Esophagus muscularis mucosa (tissue), 4 donors: ENCODE results near the gene HOPX.

ENCODE experiments used
- EP300 ChIP-seq: sonication (generic); formaldehyde crosslinking; IDR thresholded peaks from one replicate; pipeline ENCODE4 v1.6.1; 2017; ENCODE audit warnings: antibody characterized with exemption
- POLR2A ChIP-seq: fragments of 450-650 bp; IDR thresholded peaks from one replicate; pipeline ENCODE4 v1.6.1; 2017; ENCODE audit warnings: antibody characterized with exemption, moderate library complexity, mild to moderate bottlenecking, low read depth
- POLR2AphosphoS5 ChIP-seq, 2 donors: sonication (generic); formaldehyde crosslinking; IDR thresholded peaks; one replicate each; pipeline ENCODE4 v1.6.1; 2017; ENCODE audit warnings: antibody characterized with exemption in 2 of 2
- TF ChIP-seq, protein P1 (sequence below), 3 experiments: fragments of 200-600 bp in 2 of 3; fragments of 450-650 bp in 1 of 3; sonication (generic) in 2 of 3; IDR thresholded peaks; one replicate each; pipeline ENCODE4 v1.5.1; 2017 to 2019; ENCODE audit warnings: antibody characterized with exemption in 3 of 3, mild to moderate bottlenecking in 2 of 3, moderate library complexity in 1 of 3

DNA sequence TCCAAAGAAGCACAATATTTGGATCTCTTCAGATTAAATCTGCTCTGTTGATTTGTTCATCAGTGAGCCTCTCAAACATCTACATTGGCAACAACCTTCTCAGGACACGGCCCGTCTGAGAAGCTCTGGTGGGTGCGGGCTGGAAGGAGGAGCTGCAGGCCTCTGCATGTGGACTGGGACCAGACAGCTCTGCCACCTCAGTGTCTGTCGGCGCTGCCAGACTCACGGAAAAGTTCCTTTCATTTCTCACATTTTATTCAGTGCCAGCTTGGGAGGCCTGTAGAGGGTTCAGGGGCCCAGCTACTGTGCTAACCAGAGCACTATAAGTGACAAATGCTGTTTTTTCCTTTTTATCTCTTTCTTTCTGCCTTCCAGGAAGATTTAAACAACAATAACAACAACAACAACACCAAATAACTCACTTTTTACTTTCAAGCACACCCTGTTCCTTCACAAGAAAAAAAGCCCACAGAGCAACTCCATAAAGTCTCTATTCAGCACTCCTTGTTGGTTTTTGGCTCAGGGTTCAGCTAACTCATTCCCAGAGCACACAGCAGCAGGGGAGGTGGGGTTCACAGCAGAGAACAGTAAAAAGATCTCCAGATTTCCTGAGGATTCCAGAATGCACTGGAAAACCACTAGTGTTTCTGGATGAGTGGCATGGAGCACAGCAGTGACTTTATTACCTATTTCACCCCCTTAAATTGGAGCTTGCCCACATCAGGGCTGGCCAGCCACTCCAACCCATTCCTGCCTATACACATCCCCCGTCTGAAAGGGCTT lies 23.2 kb upstream of the HOPX start:
- TF ChIP-seq, protein P1, sequence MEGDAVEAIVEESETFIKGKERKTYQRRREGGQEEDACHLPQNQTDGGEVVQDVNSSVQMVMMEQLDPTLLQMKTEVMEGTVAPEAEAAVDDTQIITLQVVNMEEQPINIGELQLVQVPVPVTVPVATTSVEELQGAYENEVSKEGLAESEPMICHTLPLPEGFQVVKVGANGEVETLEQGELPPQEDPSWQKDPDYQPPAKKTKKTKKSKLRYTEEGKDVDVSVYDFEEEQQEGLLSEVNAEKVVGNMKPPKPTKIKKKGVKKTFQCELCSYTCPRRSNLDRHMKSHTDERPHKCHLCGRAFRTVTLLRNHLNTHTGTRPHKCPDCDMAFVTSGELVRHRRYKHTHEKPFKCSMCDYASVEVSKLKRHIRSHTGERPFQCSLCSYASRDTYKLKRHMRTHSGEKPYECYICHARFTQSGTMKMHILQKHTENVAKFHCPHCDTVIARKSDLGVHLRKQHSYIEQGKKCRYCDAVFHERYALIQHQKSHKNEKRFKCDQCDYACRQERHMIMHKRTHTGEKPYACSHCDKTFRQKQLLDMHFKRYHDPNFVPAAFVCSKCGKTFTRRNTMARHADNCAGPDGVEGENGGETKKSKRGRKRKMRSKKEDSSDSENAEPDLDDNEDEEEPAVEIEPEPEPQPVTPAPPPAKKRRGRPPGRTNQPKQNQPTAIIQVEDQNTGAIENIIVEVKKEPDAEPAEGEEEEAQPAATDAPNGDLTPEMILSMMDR (IDR thresholded peaks at IDR 0.05) = no peak
- no peak for TF ChIP-seq EP300
- no peak for TF ChIP-seq POLR2AphosphoS5 (IDR thresholded peaks at IDR 0.05)
- TF ChIP-seq POLR2A = no peak
